Suprapubic skin (tissue), 4 donors: Measurements from ENCODE around the gene TTC23. TPM values are rescaled to one million over a fixed set of nuclear protein-coding genes. Genes with fewer than 3 reads are reported as not detected.

Source experiments
- DNase-seq, 2 donors: peaks; one replicate each; pipeline ENCODE4 v3.0.0-alpha.2; 2019; ENCODE audit warnings: low spot score in 2 of 2
- H3K27ac ChIP-seq: fragments of 200-600 bp; sonication (generic); one replicate; pipeline ENCODE4 v1.5.1; 2019
- H3K27me3 ChIP-seq: fragments of 200-600 bp; sonication (generic); one replicate; pipeline ENCODE4 v1.5.1; 2019
- H3K36me3 ChIP-seq: fragments of 200-600 bp; sonication (generic); one replicate; pipeline ENCODE4 v1.5.1; 2019
- H3K4me1 ChIP-seq: fragments of 200-600 bp; sonication (generic); one replicate; pipeline ENCODE4 v1.5.1; 2019
- H3K4me3 ChIP-seq: fragments of 200-600 bp; sonication (generic); one replicate; pipeline ENCODE4 v1.5.1; 2019; ENCODE audit warnings: mild to moderate bottlenecking
- H3K9me3 ChIP-seq: fragments of 200-600 bp; sonication (generic); one replicate; pipeline ENCODE4 v1.5.1; 2019
- EP300 ChIP-seq: sonication (generic); formaldehyde crosslinking; IDR thresholded peaks from one replicate; pipeline ENCODE4 v1.6.1; 2017; ENCODE audit warnings: antibody characterized with exemption
- POLR2A ChIP-seq, 2 donors: fragments of 450-650 bp; IDR thresholded peaks; one replicate each; pipeline ENCODE4 v1.6.1; 2017; ENCODE audit warnings: antibody characterized with exemption in 2 of 2, mild to moderate bottlenecking in 2 of 2, moderate library complexity in 2 of 2
- POLR2AphosphoS5 ChIP-seq, 3 donors: sonication (generic); formaldehyde crosslinking; IDR thresholded peaks; one replicate each; pipeline ENCODE4 v1.6.1; 2017; ENCODE audit warnings: antibody characterized with exemption in 3 of 3
- WGBS: methylation state at CpG from one replicate; pipeline ENCODE4 v1.1.5; 2018; 5-methylcytosine and 5-hydroxymethylcytosine counted together
- total RNA-seq, 4 donors: library from RNA; depleted of rRNA; stranded (reverse); fragments of >200 nt; gene quantifications; one replicate each; pipeline ENCODE4 v1.1.0, GENCODE V29; 2016
- TF ChIP-seq, protein P1 (sequence below), 2 donors: fragments of 200-600 bp in 1 of 2; fragments of 450-650 bp in 1 of 2; sonication (generic) in 1 of 2; IDR thresholded peaks; one replicate each; pipeline ENCODE4 v1.5.1; 2016 to 2019; ENCODE audit warnings: antibody characterized with exemption in 2 of 2, mild to moderate bottlenecking in 1 of 2, moderate library complexity in 1 of 2

Gene TTC23
- total RNA-seq, 4 donors from 2014 or later, result 14.4 to 34.6 (median 17.6) TPM

GRCh38 chr15:99126131-99126588 is 123.2 kb downstream of the TTC23 start:
- Histone ChIP-seq H3K27ac (no peak overlapping the region), H3K4me1 (peaks cover 27% of the 10 kb centered on the region), H3K27me3 (no peaks in the 10 kb centered on the region), H3K4me3 (no peak overlapping the region), H3K36me3 (peaks cover 7% of the 10 kb centered on the region), H3K9me3 (no peaks in the 10 kb centered on the region)
- 86% methylated on average over 2 of the region's 7 CpGs for WGBS
- no peak for DNase-seq
- TF ChIP-seq, protein P1, sequence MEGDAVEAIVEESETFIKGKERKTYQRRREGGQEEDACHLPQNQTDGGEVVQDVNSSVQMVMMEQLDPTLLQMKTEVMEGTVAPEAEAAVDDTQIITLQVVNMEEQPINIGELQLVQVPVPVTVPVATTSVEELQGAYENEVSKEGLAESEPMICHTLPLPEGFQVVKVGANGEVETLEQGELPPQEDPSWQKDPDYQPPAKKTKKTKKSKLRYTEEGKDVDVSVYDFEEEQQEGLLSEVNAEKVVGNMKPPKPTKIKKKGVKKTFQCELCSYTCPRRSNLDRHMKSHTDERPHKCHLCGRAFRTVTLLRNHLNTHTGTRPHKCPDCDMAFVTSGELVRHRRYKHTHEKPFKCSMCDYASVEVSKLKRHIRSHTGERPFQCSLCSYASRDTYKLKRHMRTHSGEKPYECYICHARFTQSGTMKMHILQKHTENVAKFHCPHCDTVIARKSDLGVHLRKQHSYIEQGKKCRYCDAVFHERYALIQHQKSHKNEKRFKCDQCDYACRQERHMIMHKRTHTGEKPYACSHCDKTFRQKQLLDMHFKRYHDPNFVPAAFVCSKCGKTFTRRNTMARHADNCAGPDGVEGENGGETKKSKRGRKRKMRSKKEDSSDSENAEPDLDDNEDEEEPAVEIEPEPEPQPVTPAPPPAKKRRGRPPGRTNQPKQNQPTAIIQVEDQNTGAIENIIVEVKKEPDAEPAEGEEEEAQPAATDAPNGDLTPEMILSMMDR (IDR thresholded peaks at IDR 0.05), result no peak
- no peak for TF ChIP-seq EP300
- no peak for TF ChIP-seq POLR2AphosphoS5 (IDR thresholded peaks at IDR 0.05)
- TF ChIP-seq POLR2A (IDR thresholded peaks at IDR 0.05), result no peak

DNA sequence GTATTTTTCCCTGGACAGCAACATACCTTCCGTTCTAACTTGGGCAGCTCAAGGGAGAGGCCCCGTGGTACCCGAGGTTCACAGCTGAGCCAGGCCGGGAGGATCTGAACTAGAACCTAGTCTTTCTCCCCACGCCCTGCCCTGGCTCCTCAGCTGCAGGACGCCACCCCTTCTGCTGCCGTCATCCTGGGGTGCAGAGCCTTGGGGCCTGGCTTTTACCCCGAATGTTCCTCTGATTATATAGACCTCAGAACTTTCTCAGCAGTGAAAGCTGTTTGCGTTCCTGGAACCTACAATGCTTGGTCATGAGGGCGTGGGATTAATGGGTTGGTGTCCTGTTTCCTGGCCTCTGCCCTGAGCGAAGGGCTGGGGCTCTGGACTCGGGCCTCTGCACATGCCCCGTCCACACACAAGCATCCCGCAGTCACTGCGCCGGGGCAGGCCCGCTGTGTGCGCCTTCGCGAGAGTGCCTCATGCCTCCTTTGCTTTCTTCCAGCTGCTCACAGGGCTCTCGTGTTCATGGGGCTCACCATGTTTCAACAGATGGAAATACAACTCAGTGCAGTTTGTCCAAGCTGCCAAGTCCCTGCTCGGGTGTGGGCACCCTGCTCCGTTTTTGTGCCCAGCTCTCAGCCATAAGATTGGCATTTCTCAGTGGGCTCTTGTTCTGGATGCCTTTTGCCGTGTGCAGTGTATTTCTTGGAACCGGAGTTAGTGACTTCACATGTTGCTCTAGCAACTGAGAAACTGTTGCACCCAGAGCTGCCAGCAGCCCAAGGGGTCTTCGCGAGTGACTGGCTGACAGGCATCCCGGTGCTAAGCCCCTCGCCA is 124.1 kb downstream of the TTC23 start:
- peaks cover 27% of the 10 kb centered on the region for H3K4me1 ChIP-seq
- H3K9me3 ChIP-seq, result no peaks in the 10 kb centered on the region
- peaks cover 3% of the 10 kb centered on the region for H3K36me3 ChIP-seq
- DNase-seq, result peak in 1 of 2 donors; percentile 56
- H3K27me3 ChIP-seq, result no peaks in the 10 kb centered on the region
- TF ChIP-seq POLR2A (IDR thresholded peaks at IDR 0.05) (no peak), POLR2AphosphoS5 (IDR thresholded peaks at IDR 0.05) (no peak)
- TF ChIP-seq, protein P1 (IDR thresholded peaks at IDR 0.05), result no peak
- 75% methylated on average over 20 of the region's 29 CpGs for WGBS
- no peak overlapping the region for H3K27ac ChIP-seq
- no peak overlapping the region for H3K4me3 ChIP-seq

GRCh38 chr15:99124641-99125040 is 124.7 kb downstream of the TTC23 start:
- Histone ChIP-seq H3K27me3 (no peaks in the 10 kb centered on the region), H3K36me3 (no peaks in the 10 kb centered on the region), H3K4me3 (no peak overlapping the region), H3K27ac (peak overlapping the region; percentile 42), H3K4me1 (peaks cover 27% of the 10 kb centered on the region), H3K9me3 (no peaks in the 10 kb centered on the region)
- WGBS, result 87% methylated on average over 8 of the region's 8 CpGs
- TF ChIP-seq EP300 (no peak), POLR2AphosphoS5 (IDR thresholded peaks at IDR 0.05) (no peak), POLR2A (IDR thresholded peaks at IDR 0.05) (no peak)
- TF ChIP-seq, protein P1 (IDR thresholded peaks at IDR 0.05), result no peak
- no peak for DNase-seq

DNA sequence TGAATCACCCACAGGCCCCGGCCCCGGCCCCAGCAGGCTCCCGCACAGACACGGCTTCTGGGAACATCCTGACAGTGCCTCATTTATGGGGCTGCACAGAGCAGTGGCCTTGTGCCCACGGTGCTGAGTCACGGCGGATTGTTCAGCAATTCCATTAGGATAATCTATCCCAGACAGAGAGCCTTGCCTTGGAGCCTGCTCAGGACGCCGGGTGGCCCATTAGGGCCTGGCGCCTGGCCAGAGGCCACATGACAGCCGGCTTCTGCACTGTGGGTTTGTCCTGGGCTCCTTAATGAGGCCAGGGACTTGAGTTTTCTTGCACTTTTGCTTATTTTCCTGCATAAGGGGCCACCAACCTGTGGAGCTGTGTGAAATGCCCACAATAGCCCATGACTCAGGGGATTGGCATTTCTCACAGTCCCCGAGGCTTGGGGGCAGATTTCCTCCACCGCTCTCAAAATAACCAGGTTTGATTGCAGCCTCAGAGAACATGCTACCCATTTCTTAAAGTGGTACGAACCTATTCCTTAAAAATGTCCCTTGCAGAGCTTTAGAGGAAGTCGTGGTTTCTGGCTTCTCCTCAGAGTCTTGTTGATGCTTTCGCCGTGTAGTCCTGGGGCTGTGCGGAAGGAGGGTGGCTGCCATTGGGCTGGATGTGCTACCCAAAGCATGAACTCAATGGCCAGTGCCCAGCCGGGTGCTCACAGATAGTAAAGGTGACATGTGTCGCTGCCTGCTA is 125.5 kb downstream of the TTC23 start:
- DNase-seq, result peak; percentile 91 to 93
- Histone ChIP-seq H3K27ac (peak overlapping the region; percentile 42), H3K4me1 (peaks cover 27% of the 10 kb centered on the region), H3K4me3 (peak overlapping the region; percentile 23), H3K9me3 (no peaks in the 10 kb centered on the region), H3K27me3 (no peaks in the 10 kb centered on the region), H3K36me3 (no peaks in the 10 kb centered on the region)
- TF ChIP-seq, protein P1 (IDR thresholded peaks at IDR 0.05), result no peak
- peak in 1 of 3 donors; percentile 67 for TF ChIP-seq POLR2AphosphoS5 (IDR thresholded peaks at IDR 0.05)
- 18% methylated on average over 19 of the region's 20 CpGs for WGBS
